Ovary (tissue), 9 donors: ENCODE results near the gene ADGRG1. TPM values are rescaled to one million over a fixed set of nuclear protein-coding genes. Genes with fewer than 3 reads are reported as not detected.

ENCODE experiments used
- DNase-seq, 5 donors: peaks; one replicate each; pipeline ENCODE4 v3.0.0-alpha.2; 2019 to 2020
- H3K27ac ChIP-seq, 2 donors: fragments of 200-600 bp; one replicate each; pipeline versions ENCODE4 v1.5.1 to v1.8.0; 2019 to 2022
- H3K27me3 ChIP-seq: fragments of 200-600 bp; one replicate; pipeline ENCODE4 v1.8.0; 2022
- H3K36me3 ChIP-seq: fragments of 200-600 bp; sonication (generic); one replicate; pipeline ENCODE4 v1.5.1; 2019
- H3K4me1 ChIP-seq: one replicate; pipeline ENCODE4 v1.8.1; 2013; ENCODE audit warnings: mild to moderate bottlenecking, moderate library complexity; ENCODE audit not compliant: insufficient read depth
- H3K4me3 ChIP-seq: fragments of 200-600 bp; sonication (generic); one replicate; pipeline ENCODE4 v1.5.1; 2017
- H3K9me3 ChIP-seq, 2 donors: fragments of 200-600 bp in 1 of 2; sonication (generic) in 1 of 2; one replicate each; pipeline versions ENCODE4 v1.5.1 to v1.8.1; 2013 to 2019; ENCODE audit warnings: mild to moderate bottlenecking in 1 of 2, moderate library complexity in 1 of 2
- CTCF ChIP-seq, 3 donors: fragments of 450-650 bp in 2 of 3; fragments of 200-600 bp in 1 of 3; IDR thresholded peaks; one replicate each; pipeline versions ENCODE4 v1.5.1 to v1.8.0; 2016 to 2022; ENCODE audit warnings: antibody characterized with exemption in 3 of 3, mild to moderate bottlenecking in 1 of 3
- EP300 ChIP-seq: sonication (generic); formaldehyde crosslinking; IDR thresholded peaks from one replicate; pipeline ENCODE4 v1.6.1; 2017; ENCODE audit warnings: antibody characterized with exemption
- POLR2A ChIP-seq: fragments of 450-650 bp; IDR thresholded peaks from one replicate; pipeline ENCODE4 v1.6.1; 2017; ENCODE audit warnings: antibody characterized with exemption, mild to moderate bottlenecking, moderate library complexity
- whole genome bisulfite sequencing, 3 donors: extraction: QIAGEN DNeasy Blood & Tissue Kit in 1 of 3; methylation state at CpG; one replicate each; pipeline versions ENCODE4 v1.1.5 to v1.1.7; 2013 to 2017; 5-methylcytosine and 5-hydroxymethylcytosine counted together
- intact Hi-C, 4 donors: fragments of 100-400 bp; cut with DNase I; formaldehyde crosslinking; loops; one replicate each; pipeline versions ENCODE4 v1.11.0 to v1.15.1; 2022 to 2023
- polyA plus RNA-seq, 2 donors: library from polyadenylated mRNA; stranded (reverse); fragments of 200-250 nt in 1 of 2; fragments of 350-450 nt in 1 of 2; fragmentation: Illumina TruSeq in 1 of 2; extraction: RNeasy Lipid Tissue Mini Kit (QIAGEN cat#74804) in 1 of 2; gene quantifications; one replicate each; pipeline ENCODE4 v1.2.3, GENCODE V29; 2013 to 2014
- total RNA-seq, 7 donors: library from RNA; depleted of rRNA in 2 of 7; stranded (reverse); fragments of >200 nt in 2 of 7; fragmentation: NEBNext Ultra II Directional in 3 of 7; extraction: Animal tissue kit (Norgen Biotek cat#: 25700) in 3 of 7; gene quantifications; one replicate each; pipeline versions ENCODE4 v1.1.0 to v1.2.4, GENCODE V29; 2016 to 2023
- donor health status: DM: no; HTN: no; CAD: no; lungs with moderate emphysema.
- donor health status: DM: no; HTN: no; CAD: no.
- donor health status: Bipolar disorder and iron deficiency.
- donor health status: DM: yes; HTN: yes; CAD: no.
- donor health status: DM: no; HTN: no; CAD: no.
- donor health status: DM: yes; HTN: yes; CAD: no.

ADGRG1 gene
- total and polyA plus RNA-seq, 9 donors = 6.2 to 54.0 (median 9.1) TPM

- 85 to 92% (median 87%) methylated on average over 8 of the region's 8 CpGs for WGBS, 3 donors
- Histone ChIP-seq H3K27me3 (no peaks in the 10 kb centered on the region), H3K4me3 (no peak overlapping the region), H3K4me1 (no peaks in the 10 kb centered on the region), H3K36me3 (no peaks in the 10 kb centered on the region), H3K9me3 (no peaks in the 10 kb centered on the region), H3K27ac (no peak overlapping the region)
- TF ChIP-seq CTCF (IDR thresholded peaks at IDR 0.05) (no peak), POLR2A (no peak), EP300 (no peak)
- intact Hi-C loops = no loop called here
- DNase-seq = peak in 2 of 5 donors; percentile 5 to 14
Measured at GRCh38 chr16:57617604-57618111, 10.8 kb upstream of the ADGRG1 start.

GRCh38 chr16:57618296-57619132, 9.9 kb upstream of the ADGRG1 start:
- Histone ChIP-seq H3K9me3 (no peaks in the 10 kb centered on the region), H3K36me3 (no peaks in the 10 kb centered on the region), H3K27ac (no peak overlapping the region), H3K4me3 (no peak overlapping the region), H3K27me3 (no peaks in the 10 kb centered on the region), H3K4me1 (peaks cover 2% of the 10 kb centered on the region)
- TF ChIP-seq CTCF (IDR thresholded peaks at IDR 0.05) (no peak), POLR2A (no peak), EP300 (no peak)
- peak in 2 of 5 donors; percentile 7 to 18 for DNase-seq
- intact Hi-C loops = no loop called here
- WGBS, 3 donors = 79 to 87% (median 85%) methylated on average over 19 of the region's 19 CpGs

- intact Hi-C loops = no loop called here
- peak in 1 of 5 donors; percentile 14 for DNase-seq
- Histone ChIP-seq H3K4me1 (peaks cover 4% of the 10 kb centered on the region), H3K9me3 (no peaks in the 10 kb centered on the region), H3K27me3 (no peaks in the 10 kb centered on the region), H3K27ac (no peak overlapping the region), H3K4me3 (no peak overlapping the region), H3K36me3 (no peaks in the 10 kb centered on the region)
- 86 to 93% (median 90%) methylated on average over 8 of the region's 8 CpGs for WGBS, 3 donors
- no peak for TF ChIP-seq CTCF (IDR thresholded peaks at IDR 0.05)
- no peak for TF ChIP-seq EP300
- no peak for TF ChIP-seq POLR2A
Measured at GRCh38 chr16:57619133-57619605, 9.3 kb upstream of the ADGRG1 start.

GRCh38 chr16:57619606-57620334, 8.7 kb upstream of the ADGRG1 start:
- Histone ChIP-seq H3K9me3 (no peaks in the 10 kb centered on the region), H3K4me3 (no peak overlapping the region), H3K36me3 (no peaks in the 10 kb centered on the region), H3K4me1 (peaks cover 4% of the 10 kb centered on the region), H3K27me3 (no peaks in the 10 kb centered on the region), H3K27ac (no peak overlapping the region)
- DNase-seq = peak in 3 of 5 donors; percentile 3 to 21 (median 5)
- intact Hi-C loops = no loop called here
- WGBS, 3 donors = 84 to 88% (median 87%) methylated on average over 16 of the region's 16 CpGs
- TF ChIP-seq EP300 = no peak
